GM19438 (cell line): ENCODE results near the gene TMEM185B.

Experiments used
- ATAC-seq: cut with Tn5 transposase; IDR thresholded peaks from one replicate; pipeline ENCODE4 v1.9.1; 2021; ENCODE audit warnings: low read depth; ENCODE audit not compliant: unreplicated experiment

TMEM185B gene

GRCh38 chr2:120252225-120253020, 29.2 kb upstream of the TMEM185B start, which contains the start of gene RALB:
TSS of gene RALB (plus strand) at chr2:120252852. CDS start at chr2:120278665, 25,813 bp downstream.
- peak; percentile 91 for ATAC-seq

DNA sequence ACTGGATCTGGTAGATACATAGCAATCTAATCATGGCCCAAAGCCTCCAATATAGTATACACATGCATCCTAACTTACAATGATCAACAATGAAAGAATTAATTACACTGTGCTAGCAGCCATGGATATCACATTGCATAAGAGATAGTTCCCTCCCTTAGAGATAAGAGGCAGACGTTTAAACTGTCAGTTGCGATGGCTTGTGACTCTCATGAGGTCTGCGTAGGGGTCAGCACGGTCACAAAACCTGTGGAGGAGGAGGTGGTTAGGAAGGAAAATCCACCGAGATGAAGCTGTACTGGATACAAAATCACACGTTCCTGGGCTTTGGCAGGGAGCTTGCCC, 28.7 kb upstream of the TMEM185B start:
- no peak for ATAC-seq

DNA sequence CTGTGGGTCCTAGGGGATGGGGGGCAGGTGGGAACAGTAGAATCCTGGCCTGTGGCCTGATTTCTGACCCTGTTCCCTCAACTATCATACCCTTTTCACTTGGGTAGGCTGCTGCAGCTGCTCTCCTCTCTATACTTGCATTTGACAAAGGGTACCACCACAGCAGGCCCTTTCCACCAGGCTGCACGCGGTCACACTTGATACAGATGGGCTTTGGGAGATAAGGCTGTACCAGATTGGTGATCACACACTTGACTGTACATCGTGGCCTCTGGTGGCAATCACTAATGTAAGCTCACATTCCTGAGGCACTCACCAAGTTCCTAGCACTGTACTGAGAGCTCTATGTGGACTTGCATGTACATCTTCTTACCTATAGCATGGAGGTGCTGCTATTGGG, 27.9 kb upstream of the TMEM185B start:
- no peak for ATAC-seq

- ATAC-seq, result no peak
These were observed 27.4 kb upstream of the TMEM185B start for GRCh38 chr2:120250640-120251039.

- ATAC-seq, result no peak
These were observed 24.7 kb upstream of the TMEM185B start for GRCh38 chr2:120247851-120248250.

- no peak for ATAC-seq
These were observed 23.5 kb upstream of the TMEM185B start for GRCh38 chr2:120246546-120247300.

GRCh38 chr2:120245520-120246332, 22.5 kb upstream of the TMEM185B start:
- no peak for ATAC-seq

DNA sequence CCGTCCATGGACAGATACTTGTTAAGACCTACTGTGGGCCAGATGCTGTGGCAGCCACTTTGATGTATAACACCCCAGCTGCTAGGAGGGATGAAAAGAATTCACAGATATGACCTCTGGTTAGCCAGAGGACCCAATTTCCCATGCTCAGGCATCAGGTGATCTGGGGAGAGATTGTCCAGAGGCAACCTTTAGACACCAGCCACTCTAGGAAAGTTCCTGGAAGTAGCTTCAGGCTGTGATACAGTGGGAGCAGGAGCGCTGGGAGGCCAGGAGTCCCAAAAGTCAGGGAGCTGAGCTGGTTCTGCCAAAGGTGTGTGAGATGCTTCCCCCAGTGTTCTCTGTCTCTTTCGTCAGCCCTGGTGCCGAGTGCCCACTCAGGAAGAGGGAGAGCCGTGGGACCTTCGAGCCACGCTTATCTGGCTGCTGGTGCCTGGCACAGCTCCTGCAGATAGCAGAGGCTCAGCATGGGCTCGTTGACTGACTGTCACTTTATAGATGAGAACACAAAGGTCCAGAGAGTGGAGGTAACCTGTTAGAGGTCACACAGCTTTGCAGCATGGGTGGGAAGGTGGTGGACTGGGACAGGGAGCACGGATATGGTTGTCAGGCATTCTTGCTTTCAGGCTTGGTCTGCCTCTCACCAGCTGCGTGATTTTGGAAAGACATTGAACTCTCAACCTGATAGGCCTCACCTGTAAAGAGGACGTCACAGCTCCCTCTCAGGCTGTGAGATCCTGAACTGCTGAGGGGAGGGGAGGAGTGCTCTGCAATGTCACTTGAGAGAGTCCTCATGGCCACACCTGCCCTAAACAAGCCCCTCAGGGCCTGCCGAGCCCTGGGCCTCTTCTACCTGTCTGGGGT, 21.7 kb upstream of the TMEM185B start:
- ATAC-seq, result no peak

GRCh38 chr2:120243875-120244553, 20.8 kb upstream of the TMEM185B start:
- no peak for ATAC-seq

- no peak for ATAC-seq
These were observed 20.0 kb upstream of the TMEM185B start for GRCh38 chr2:120243211-120243610.

GRCh38 chr2:120241684-120242083, 18.5 kb upstream of the TMEM185B start:
- no peak for ATAC-seq

DNA sequence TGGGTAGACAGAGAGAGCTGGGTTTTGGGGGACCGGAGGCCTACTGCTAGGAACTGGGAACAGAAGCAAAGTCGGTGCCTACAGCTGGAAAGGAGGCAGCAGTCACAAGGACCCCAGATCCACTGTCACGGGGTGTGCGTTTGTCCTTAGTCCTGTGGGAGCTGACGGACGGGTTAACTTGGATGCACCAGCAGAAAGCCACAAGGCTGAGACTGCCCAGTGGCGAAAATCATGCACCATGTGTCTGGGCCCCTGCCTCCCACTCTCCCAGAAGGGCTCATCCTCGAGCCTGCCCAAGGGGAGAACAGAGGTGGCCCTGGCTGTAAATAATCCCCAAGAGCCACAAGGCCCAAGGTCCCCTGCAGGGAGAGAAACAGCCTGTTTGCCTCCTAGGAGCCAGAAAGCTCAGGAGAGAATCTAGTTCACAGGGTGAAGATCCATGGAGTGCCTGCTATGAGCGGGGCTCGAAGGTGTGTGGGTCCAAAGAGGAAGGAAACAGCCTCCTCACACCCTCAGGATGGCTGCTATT, 17.8 kb upstream of the TMEM185B start:
- no peak for ATAC-seq

GRCh38 chr2:120239488-120240287, 16.5 kb upstream of the TMEM185B start:
- no peak for ATAC-seq

- no peak for ATAC-seq
These were observed 15.7 kb upstream of the TMEM185B start for GRCh38 chr2:120238728-120239487.

DNA sequence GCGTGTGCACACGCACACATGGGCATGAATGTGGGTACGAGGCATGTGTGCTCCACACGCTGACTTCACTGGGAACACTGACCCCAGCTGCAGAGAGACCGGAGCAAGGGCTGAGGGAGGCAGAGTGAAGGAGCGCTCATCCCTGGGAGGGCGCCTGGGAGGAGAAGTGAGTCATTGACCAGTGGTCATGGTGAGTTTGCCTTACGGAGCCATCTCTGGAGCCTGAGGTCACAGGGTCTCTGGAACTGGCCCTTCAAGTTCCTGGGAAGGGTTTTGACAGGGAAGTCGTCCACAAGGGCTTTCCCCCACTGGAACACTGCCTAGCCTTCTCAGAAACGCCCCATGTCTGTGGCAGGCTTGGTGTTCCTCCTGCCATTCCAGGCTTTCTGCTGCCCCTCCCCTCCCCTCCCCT, 14.3 kb upstream of the TMEM185B start:
- no peak for ATAC-seq

DNA sequence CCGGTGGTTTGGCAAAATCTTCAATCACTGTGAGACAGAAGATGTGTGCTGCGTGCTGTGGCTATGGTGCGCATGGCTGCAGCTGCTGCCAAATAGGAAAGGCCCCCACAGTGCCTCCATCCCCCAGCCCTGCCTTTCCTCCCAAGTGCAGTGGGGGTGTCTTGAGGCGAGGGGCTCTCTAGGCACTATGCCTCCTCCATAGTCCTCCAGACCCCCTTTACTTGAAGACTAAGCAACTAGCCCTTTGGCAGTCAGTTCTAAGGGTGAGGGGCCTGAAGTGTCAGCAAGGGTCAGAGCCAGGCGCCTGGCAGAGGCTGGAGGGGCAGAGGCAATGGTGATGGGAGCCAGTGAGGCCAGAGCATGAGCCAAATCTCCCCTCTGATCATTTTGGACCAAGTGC, 13.6 kb upstream of the TMEM185B start:
- ATAC-seq, result no peak

DNA sequence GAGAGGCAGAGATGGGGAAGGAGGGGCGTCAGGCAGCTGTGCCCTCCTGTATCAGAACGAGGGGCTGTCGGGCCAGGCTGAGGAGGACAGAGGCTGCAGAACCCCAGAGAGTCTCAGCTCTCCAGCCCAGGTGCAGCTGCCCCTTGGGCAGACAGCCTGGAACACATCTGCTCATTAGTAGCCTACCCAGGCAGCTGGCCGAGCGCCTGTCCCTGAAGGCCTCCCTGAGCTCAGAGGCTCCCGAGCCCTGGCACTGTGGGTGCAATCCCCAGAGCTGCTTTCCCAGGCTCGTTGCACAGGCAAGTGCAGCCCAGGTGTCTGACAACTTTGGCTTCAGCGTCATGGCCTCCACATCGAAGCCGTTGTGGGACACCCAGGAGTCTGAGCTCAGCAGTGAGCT, 13.1 kb upstream of the TMEM185B start:
- no peak for ATAC-seq

- ATAC-seq, result no peak
These were observed 12.5 kb upstream of the TMEM185B start for GRCh38 chr2:120235681-120236080.
